Panc1 (cell line): ENCODE results near the gene APLP1. TPM values are rescaled to one million over a fixed set of nuclear protein-coding genes. Genes with fewer than 3 reads are reported as not detected.

Source experiments
- ATAC-seq: fragments of 200-7000 bp; cut with Tn5 transposase; 2 replicates; pipeline ENCODE4 v1.9.1; 2020; ENCODE audit warnings: mild to moderate bottlenecking, moderate library complexity
- BruUV-seq: library from RNA; stranded (reverse); fragments of 400-500 nt; replicated peaks from 2 replicates; lab custom pipeline; 2021; lab: Mats Ljungman, UMichigan
- CTCF ChIA-PET: fragments of 300-600 bp; sonication (Branson Sonifier 250); formaldehyde crosslinking; loops from one replicate; lab custom pipeline; 2022; ENCODE audit warnings: antibody characterized with exemption; lab: Charles Lee
- POLR2A ChIA-PET: fragments of 300-600 bp; sonication (Branson Sonifier 250); formaldehyde crosslinking; loops from one replicate; lab custom pipeline; 2022; ENCODE audit warnings: antibody characterized with exemption; lab: Charles Lee
- DNase-seq: peaks from one replicate; pipeline ENCODE4 v3.0.0-alpha.2; 2010; ENCODE audit warnings: low read depth, low spot score
- H3K27ac ChIP-seq: 2 replicates; pipeline ENCODE4 v1.5.1; 2011; ENCODE audit warnings: mild to moderate bottlenecking, low read length, inconsistent platforms
- H3K27me3 ChIP-seq: fragments of 200-500 bp; sonication (Bioruptor generic); 2 replicates; pipeline ENCODE4 v1.6.0; 2014; ENCODE audit warnings: low read length, inconsistent platforms; ENCODE audit not compliant: control insufficient read depth, insufficient read depth
- H3K36me3 ChIP-seq: fragments of 200-500 bp; sonication (Bioruptor generic); 2 replicates; pipeline ENCODE4 v1.5.1; 2014; ENCODE audit warnings: inconsistent platforms, mild to moderate bottlenecking, low read length, moderate library complexity; ENCODE audit not compliant: control insufficient read depth, insufficient read depth
- H3K4me1 ChIP-seq: 2 replicates; pipeline ENCODE4 v1.5.1; 2011; ENCODE audit warnings: inconsistent platforms, mild to moderate bottlenecking, low read length, moderate library complexity; ENCODE audit not compliant: control insufficient read depth, insufficient read depth
- H3K4me3 ChIP-seq, 2 experiments: 2 replicates each; pipeline ENCODE4 v1.5.1; 2011 to 2012; ENCODE audit warnings: low read depth in 2 of 2, low read length in 2 of 2, mild to moderate bottlenecking in 2 of 2, inconsistent platforms in 1 of 2, moderate library complexity in 1 of 2
- H3K9me3 ChIP-seq: fragments of 200-500 bp; sonication (Bioruptor generic); 2 replicates; pipeline ENCODE4 v1.5.1; 2014; ENCODE audit warnings: low read depth, mild to moderate bottlenecking, inconsistent platforms, low read length, moderate library complexity; ENCODE audit not compliant: control insufficient read depth, insufficient read depth
- CTCF ChIP-seq: fragments of 450-650 bp; IDR thresholded peaks from 2 replicates; pipeline ENCODE4 v1.5.1; 2017; ENCODE audit warnings: mild to moderate bottlenecking
- POLR2AphosphoS5 ChIP-seq: IDR thresholded peaks from 2 replicates; pipeline ENCODE4 v1.6.1; 2012; ENCODE audit warnings: mild to moderate bottlenecking, low read depth, low read length, moderate library complexity
- REST ChIP-seq, 2 experiments: IDR thresholded peaks; 2 replicates each; pipeline ENCODE4 v1.6.1; 2011 to 2012; ENCODE audit warnings: low read depth in 2 of 2, control low read depth in 1 of 2, low read length in 1 of 2, mild to moderate bottlenecking in 1 of 2, moderate library complexity in 1 of 2; ENCODE audit not compliant: insufficient read depth in 1 of 2
- SIN3A ChIP-seq: IDR thresholded peaks from 2 replicates; pipeline ENCODE4 v1.6.1; 2012; ENCODE audit warnings: low read depth, mild to moderate bottlenecking, low read length, moderate library complexity, borderline replicate concordance; ENCODE audit not compliant: insufficient read depth
- TCF7L2 ChIP-seq: IDR thresholded peaks from 2 replicates; pipeline ENCODE4 v1.6.1; 2011; ENCODE audit warnings: mild to moderate bottlenecking, low read depth, low read length, inconsistent platforms
- in situ Hi-C: cut with HindIII; loops from 2 replicates; pipeline ENCODE4 v1.10.0; 2016; ENCODE audit warnings: low sequenced_read_pairs, low pct_unique_long_range_greater_than_20kb
- intact Hi-C: fragments of 100-400 bp; cut with micrococcal nuclease; formaldehyde crosslinking; loops from one replicate; pipeline ENCODE4 v1.10.0; 2022; ENCODE audit not compliant: unreplicated experiment
- total RNA-seq: library from RNA; stranded (reverse); gene quantifications from one replicate; pipeline ENCODE4 v1.2.1, GENCODE V29; 2021; ENCODE audit not compliant: unreplicated experiment

Gene APLP1
- total RNA-seq, 1 experiment from 2014 or later, result 74.6 TPM

GRCh38 chr19:35901055-35901644 is 32.8 kb downstream of the APLP1 start:
- H3K4me3 ChIP-seq, result peak overlapping the region; percentile 88 to 90
- ChIA-PET POLR2A (interaction anchor here (0.5 to 0.6 kb wide), 5 partner anchors 17 to 823 kb away, joined by 3 to 7 read pairs (median 4); no protein-coding TSS in a partner anchor), CTCF (no interaction called here)
- TSS peak; percentile 94 for BruUV-seq
- TF ChIP-seq POLR2AphosphoS5 (no peak), CTCF (no peak), REST (IDR thresholded peaks at IDR 0.05; ENCODE audit: insufficient read depth in 1 of 2, low read depth in 2 of 2, low read length in 1 of 2) (no peak), TCF7L2 (no peak), SIN3A (no peak)
- no peaks in the 10 kb centered on the region for H3K9me3 ChIP-seq
- intact Hi-C loops, result no loop called here
- H3K27ac ChIP-seq, result peak overlapping the region; percentile 90
- peaks cover 23% of the 10 kb centered on the region for H3K4me1 ChIP-seq
- no peaks in the 10 kb centered on the region for H3K36me3 ChIP-seq
- DNase-seq (no peak), ATAC-seq (no peak)
- no peaks in the 10 kb centered on the region for H3K27me3 ChIP-seq
- in situ Hi-C loops, result loop anchor here (10.0 kb wide), 1 partner anchor 66 kb away; no protein-coding TSS in a partner anchor

GRCh38 chr19:35901854-35902661 is 33.7 kb downstream of the APLP1 start, which contains the start of gene HCST:
HCST (plus strand) TSS chr19:35902529; CDS start chr19:35902594, 65 bp downstream.
- TF ChIP-seq CTCF (no peak), SIN3A (no peak), POLR2AphosphoS5 (no peak), REST (IDR thresholded peaks at IDR 0.05; ENCODE audit: insufficient read depth in 1 of 2, low read depth in 2 of 2, low read length in 1 of 2) (no peak), TCF7L2 (no peak)
- ChIA-PET POLR2A (interaction anchor here (0.6 kb wide), 1 partner anchor 824 kb away, joined by 3 read pairs; no protein-coding TSS in a partner anchor), CTCF (no interaction called here)
- no TSS peak for BruUV-seq
- H3K4me1 ChIP-seq, result peaks cover 23% of the 10 kb centered on the region
- H3K4me3 ChIP-seq, result peak within 1 kb of the TSS; percentile 36 to 90
- no peak for DNase-seq
- no peaks in the 10 kb centered on the region for H3K27me3 ChIP-seq
- ATAC-seq, result no peak
- intact Hi-C loops, result no loop called here
- peak within 1 kb of the TSS; percentile 36; the same call in 1 of the 2 replicates for H3K27ac ChIP-seq
- H3K36me3 ChIP-seq, result no peaks in the 10 kb centered on the region
- in situ Hi-C loops, result loop anchor here (10.0 kb wide), 1 partner anchor 67 kb away; no protein-coding TSS in a partner anchor
- H3K9me3 ChIP-seq, result no peaks in the 10 kb centered on the region
